Effector memory CD4-positive, alpha-beta T cell (primary cell): Measurements from ENCODE around the gene SMG6.

Experiments used
- DNase-seq, 3 donors: peaks; one replicate each; pipeline ENCODE4 v3.0.0-alpha.2; 2020
- H3K27ac ChIP-seq: 2 replicates; pipeline ENCODE4 v1.7.0; 2013; ENCODE audit warnings: mild to moderate bottlenecking, low read length, moderate library complexity; ENCODE audit not compliant: insufficient read depth, poor library complexity, severe bottlenecking
- H3K27me3 ChIP-seq: replicated peaks from 2 replicates; pipeline ENCODE4 v1.7.0; 2013; ENCODE audit warnings: mild to moderate bottlenecking, low read length; ENCODE audit not compliant: insufficient read depth, control insufficient read depth, poor library complexity, severe bottlenecking
- H3K36me3 ChIP-seq: 2 replicates; pipeline ENCODE4 v1.7.0; 2013; ENCODE audit warnings: mild to moderate bottlenecking, low read length, moderate library complexity; ENCODE audit not compliant: control insufficient read depth, insufficient read depth
- H3K4me1 ChIP-seq: 2 replicates; pipeline ENCODE4 v1.7.0; 2013; ENCODE audit warnings: low read length, mild to moderate bottlenecking; ENCODE audit not compliant: control insufficient read depth, insufficient read depth, poor library complexity, severe bottlenecking
- H3K4me3 ChIP-seq: 2 replicates; pipeline ENCODE4 v1.7.0; 2013; ENCODE audit warnings: low read length, low read depth, mild to moderate bottlenecking; ENCODE audit not compliant: insufficient read depth, poor library complexity, severe bottlenecking
- H3K9me3 ChIP-seq: 2 replicates; pipeline ENCODE4 v1.7.0; 2013; ENCODE audit warnings: mild to moderate bottlenecking, low read length, moderate library complexity; ENCODE audit not compliant: control insufficient read depth

SMG6 gene

DNA sequence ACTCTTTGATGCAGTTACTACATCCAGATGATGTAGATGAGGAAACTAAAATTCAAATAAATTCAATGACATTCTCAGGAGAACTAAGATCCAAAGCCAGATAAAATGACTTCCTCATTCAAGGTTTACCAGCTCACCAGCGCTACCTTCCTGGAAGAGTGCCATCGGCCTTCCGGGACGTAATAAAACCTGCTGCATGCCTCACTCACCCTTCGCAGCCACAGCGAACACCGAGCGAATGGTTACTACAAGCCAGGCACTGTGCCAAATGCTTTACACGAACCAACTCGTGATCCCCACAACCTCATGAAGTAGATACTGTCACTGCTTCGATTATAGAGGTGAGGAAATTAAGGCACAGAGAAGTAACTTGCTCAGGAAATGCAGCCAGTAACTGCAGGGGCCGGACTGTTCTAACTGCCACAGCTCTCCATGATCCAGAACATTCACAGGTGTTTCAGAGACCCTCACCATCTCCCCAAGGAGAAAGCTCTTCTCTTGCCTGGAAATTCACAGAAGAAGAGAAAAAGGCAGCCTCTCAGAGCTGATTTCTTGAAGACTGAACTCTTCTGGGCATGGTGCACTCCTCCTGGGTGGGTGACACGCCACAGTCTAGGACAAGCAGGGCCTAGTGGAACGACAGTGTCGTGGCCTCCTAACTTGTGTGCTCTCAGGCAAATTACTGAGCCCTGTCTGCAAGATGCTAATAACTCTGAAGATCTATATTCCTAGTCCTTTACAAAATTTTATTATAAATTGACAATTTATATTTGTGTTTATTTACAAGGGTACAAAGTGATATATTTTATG is 201.9 kb downstream of the SMG6 start:
- Histone ChIP-seq H3K27me3 (no peaks in the 10 kb centered on the region), H3K36me3 (peaks cover 8% of the 10 kb centered on the region), H3K4me1 (peaks cover 7% of the 10 kb centered on the region), H3K9me3 (no peaks in the 10 kb centered on the region), H3K4me3 (no peak overlapping the region), H3K27ac (no peak overlapping the region)
- peak in 2 of 3 donors; percentile 15 to 20 for DNase-seq

DNA sequence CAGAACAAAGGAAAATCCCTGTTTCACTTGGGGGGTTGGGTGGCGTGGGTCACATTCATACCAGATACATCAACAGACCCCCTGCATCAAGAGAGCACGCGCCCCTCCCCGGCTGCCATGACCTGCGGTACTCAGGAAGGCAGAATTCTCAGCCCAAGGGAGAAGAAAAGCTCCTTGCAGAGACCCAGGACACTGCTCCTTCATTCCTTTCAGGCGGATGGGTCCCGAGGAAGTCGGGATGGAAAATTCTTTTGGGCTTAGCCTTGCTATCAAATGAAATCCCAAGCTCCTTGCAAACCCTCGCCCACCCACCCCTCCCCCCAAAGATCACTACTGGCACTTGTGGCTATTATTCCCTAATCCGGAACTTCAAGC is 208.1 kb downstream of the SMG6 start:
- no peaks in the 10 kb centered on the region for H3K27me3 ChIP-seq
- no peaks in the 10 kb centered on the region for H3K36me3 ChIP-seq
- no peaks in the 10 kb centered on the region for H3K9me3 ChIP-seq
- peaks cover 1% of the 10 kb centered on the region for H3K4me1 ChIP-seq
- DNase-seq = no peak
- no peak overlapping the region for H3K27ac ChIP-seq
- H3K4me3 ChIP-seq = no peak overlapping the region

DNA sequence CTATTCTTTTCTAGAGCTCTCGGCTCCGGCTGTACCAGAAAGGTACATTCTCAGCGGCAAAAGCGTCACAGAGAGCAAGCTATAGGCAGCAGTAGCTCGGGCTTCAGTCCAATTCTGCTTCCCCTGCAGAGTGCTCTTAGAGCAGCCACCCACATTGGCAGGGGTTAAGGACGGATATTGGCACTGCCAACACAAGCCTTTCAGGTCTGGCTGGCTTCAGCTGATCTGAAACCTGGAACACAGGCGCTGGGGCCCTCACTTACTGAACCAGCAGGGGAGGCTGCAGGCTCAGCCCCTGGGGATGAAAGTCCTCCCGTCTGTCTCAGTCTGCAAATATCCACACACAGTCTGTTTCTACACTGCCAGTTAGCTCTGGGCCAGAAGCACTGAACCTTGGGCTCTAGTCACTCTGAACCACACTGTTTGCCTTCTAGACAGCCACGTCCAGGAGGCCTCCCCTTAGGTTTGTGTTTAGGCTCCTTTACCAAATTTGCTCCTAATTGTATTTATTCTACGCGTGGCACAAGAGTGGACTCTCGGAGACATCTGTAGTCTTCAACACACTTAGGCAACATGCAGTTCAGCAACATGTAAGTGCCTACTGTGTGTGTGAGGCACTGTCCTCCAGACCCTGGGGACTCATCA is 208.6 kb downstream of the SMG6 start:
- no peaks in the 10 kb centered on the region for H3K36me3 ChIP-seq
- no peak for DNase-seq
- peaks cover 6% of the 10 kb centered on the region for H3K4me1 ChIP-seq
- H3K27me3 ChIP-seq = no peaks in the 10 kb centered on the region
- no peak overlapping the region for H3K27ac ChIP-seq
- no peak overlapping the region for H3K4me3 ChIP-seq
- H3K9me3 ChIP-seq = no peaks in the 10 kb centered on the region

DNA sequence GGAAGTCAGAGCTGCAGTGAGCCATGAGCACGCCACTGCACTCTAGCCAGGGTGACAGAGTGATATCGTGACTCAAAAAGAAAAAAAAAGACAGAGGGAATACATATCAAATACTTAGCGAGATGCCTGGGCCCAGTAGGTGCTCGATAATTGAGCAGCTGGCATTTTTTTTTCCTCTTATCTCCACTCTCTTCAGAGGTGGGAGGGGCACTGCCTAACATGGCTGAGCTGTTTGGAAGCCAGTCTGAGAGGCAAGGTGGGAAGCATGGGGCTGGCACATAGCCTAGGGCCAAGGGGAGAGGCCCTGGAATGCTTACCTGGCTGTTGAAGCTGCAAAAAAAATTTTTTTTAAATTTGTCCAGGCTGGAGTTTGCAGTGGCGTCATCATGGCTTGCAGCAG is 210.2 kb downstream of the SMG6 start:
- Histone ChIP-seq H3K27me3 (no peaks in the 10 kb centered on the region), H3K36me3 (no peaks in the 10 kb centered on the region), H3K9me3 (no peaks in the 10 kb centered on the region), H3K4me3 (no peak overlapping the region), H3K27ac (no peak overlapping the region), H3K4me1 (peaks cover 16% of the 10 kb centered on the region)
- no peak for DNase-seq

DNA sequence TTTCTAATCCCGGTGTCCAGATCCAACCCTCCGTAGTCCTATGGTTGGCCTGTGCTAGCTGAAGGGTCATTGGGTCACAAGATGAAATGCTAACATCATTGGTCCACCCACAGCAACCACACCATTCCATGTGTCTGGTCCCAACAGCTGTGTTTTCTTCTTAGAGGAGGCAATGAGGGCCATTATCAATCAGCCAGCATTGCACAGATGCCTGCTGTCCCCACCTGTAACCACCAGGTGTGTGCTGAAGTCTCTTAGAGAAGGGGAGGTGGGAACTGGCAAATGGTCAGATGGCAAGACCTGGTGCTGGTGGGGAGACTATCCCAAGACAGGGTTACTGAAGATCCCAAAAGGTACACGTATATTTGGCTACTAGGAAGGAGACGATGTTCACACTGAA is 211.3 kb downstream of the SMG6 start:
- no peaks in the 10 kb centered on the region for H3K9me3 ChIP-seq
- H3K4me1 ChIP-seq = peaks cover 27% of the 10 kb centered on the region
- no peaks in the 10 kb centered on the region for H3K36me3 ChIP-seq
- H3K27me3 ChIP-seq = no peaks in the 10 kb centered on the region
- no peak for DNase-seq
- H3K27ac ChIP-seq = no peak overlapping the region
- no peak overlapping the region for H3K4me3 ChIP-seq

DNA sequence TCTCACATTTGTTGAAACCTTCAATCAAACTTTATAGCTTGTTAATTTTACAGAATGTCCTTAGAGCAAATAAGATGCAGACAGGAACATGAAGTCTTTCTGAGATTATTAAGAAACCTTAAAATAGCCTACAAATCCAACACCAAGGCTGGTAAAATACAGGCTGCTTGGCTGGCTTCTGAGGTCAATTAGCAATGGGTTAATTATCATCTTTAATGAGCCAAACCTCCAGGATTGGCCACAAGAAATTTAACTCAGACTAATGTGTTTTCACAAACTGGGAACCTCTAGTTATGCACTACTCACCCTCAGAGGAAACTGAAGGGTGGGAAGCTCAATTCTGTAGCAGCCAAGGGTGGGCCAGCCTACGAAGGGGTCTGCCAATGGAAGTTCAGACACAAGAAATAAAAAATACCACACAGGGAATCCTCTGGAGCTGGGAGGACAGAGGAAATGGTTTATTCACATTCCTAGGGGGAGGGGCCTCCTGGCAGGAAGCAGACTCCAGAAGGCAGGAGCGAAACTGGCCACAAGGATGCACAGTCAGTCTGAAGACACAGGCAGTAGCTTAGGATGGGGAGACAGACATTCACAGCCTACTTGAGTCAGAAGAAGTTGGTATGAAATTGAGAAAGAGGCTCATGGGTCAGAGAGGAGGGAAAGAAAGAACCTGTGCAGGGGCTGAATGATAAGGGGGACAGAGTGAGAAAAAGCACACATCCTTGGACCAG is 212.6 kb downstream of the SMG6 start:
- peaks cover 2% of the 10 kb centered on the region for H3K36me3 ChIP-seq
- H3K9me3 ChIP-seq = no peaks in the 10 kb centered on the region
- no peak overlapping the region for H3K4me3 ChIP-seq
- no peak for DNase-seq
- no peak overlapping the region for H3K27ac ChIP-seq
- peaks cover 29% of the 10 kb centered on the region for H3K4me1 ChIP-seq
- H3K27me3 ChIP-seq = no peaks in the 10 kb centered on the region

DNA sequence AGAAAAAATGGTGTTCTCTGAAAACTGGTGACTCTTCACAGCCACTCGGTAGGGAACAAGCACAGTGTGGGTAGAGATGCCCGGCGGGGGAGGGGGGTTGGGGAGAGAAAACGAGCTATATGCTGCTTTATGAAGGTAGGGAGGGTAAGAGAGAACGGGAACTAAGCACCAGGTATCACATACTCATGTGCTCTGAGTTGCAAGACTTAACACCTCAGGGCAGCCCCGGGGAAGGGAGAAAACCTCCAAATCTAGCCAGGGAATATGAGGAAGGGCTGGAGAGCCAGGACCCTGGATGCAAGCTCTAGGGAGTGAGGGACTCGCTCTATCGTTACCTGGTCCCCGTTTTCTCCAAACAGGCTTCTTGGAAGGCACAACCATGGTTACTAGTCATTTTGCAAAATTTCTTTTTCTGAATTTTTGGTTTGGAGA is 213.4 kb downstream of the SMG6 start:
- Histone ChIP-seq H3K4me3 (peak overlapping the region; percentile 66), H3K27ac (peak overlapping the region; percentile 75), H3K4me1 (peaks cover 29% of the 10 kb centered on the region), H3K36me3 (peaks cover 9% of the 10 kb centered on the region), H3K9me3 (no peaks in the 10 kb centered on the region), H3K27me3 (no peaks in the 10 kb centered on the region)
- DNase-seq = no peak

DNA sequence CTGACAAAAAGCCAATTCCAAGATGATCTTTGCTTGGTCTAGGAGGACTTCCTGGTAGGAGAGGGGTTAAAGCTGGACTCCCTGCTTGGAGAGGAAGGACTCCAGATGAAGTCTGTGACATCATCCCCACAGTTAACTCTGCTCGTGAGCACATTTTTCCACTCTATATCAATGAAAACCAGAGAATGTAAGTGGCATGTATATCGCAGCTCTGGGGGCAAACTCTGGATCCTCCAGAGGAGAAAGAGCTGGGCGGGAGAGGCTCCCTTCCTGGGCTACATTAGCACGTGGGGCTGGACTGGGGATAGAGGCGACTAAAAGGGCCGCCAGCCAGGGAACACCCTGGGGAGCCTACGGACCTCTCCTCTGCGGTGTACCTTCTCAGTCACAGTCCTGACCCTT is 214.6 kb downstream of the SMG6 start:
- peaks cover 10% of the 10 kb centered on the region for H3K36me3 ChIP-seq
- H3K4me3 ChIP-seq = peak overlapping the region; percentile 66
- peaks cover 29% of the 10 kb centered on the region for H3K4me1 ChIP-seq
- no peak for DNase-seq
- no peaks in the 10 kb centered on the region for H3K9me3 ChIP-seq
- peak overlapping the region; percentile 75 for H3K27ac ChIP-seq
- H3K27me3 ChIP-seq = no peaks in the 10 kb centered on the region

DNA sequence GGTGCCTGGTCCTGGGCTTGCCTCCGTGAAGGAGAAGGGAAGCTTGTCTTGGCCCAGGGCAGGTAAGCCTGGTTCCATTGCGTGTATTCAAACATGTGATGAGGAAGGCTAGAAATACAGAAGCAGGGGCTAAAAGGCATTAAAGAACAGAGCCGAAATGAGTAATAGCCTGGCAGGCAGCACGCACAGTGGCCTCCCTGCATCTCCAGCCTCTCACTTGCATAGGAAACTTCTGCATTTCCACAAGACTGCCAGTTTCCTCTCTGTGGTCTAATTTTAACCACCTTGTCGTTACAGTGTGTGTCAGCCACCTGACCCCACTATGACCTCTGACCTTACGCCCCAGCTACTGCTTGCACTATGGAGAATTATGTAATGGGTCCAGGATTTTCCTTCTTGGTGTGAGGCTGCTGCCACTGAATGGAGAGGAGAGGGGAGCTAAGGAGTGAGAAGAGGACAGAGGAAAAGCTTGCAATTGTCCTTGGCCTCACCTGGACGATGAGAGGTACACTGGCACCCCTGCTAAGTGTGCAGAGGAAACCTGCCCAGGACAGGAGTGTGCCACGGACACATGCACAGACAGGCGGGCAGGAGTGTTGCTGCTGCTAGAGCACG is 215.9 kb downstream of the SMG6 start:
- H3K27ac ChIP-seq = no peak overlapping the region
- DNase-seq = peak; percentile 16 to 21 (median 19)
- H3K36me3 ChIP-seq = peaks cover 20% of the 10 kb centered on the region
- no peak overlapping the region for H3K4me3 ChIP-seq
- peaks cover 29% of the 10 kb centered on the region for H3K4me1 ChIP-seq
- no peaks in the 10 kb centered on the region for H3K27me3 ChIP-seq
- no peaks in the 10 kb centered on the region for H3K9me3 ChIP-seq
